Stimulated activated CD8-positive, alpha-beta memory T cell treated with anti-CD3 and anti-CD28 coated beads, Interleukin-7, amount 100 ng/mL, for 4 hours (primary cell): ENCODE measurements around the gene CDK15.
"Not testable (repeated sequence)": the region's sequence is repeated elsewhere in the genome, so short reads cannot be mapped to it uniquely, and the experiment has no call there.

ENCODE experiments used
- DNase-seq, 2 donors: peaks; one replicate each; pipeline ENCODE4 v3.0.0-alpha.2; 2020; ENCODE audit warnings: low read depth in 2 of 2

CDK15 gene

DNA sequence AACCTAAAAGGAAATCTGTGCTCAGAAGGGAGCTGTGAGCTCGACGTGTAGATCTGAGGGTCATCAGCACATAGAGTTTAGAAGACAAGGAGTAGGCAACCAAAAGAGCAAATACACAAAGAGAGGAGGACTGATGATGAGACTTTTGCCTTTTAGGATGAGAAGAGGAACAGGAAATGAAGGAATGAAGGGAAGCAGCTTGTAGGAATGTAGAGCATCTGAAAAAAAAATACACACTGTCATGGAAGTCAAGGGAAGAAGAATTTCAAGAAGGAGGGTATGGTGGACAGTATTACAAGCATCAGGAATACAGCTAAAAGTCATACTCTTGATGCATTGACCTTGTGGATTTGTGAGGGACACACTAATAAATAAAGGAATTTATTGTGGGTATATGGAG lies 21.9 kb downstream of the CDK15 start:
- DNase-seq: no peak

GRCh38 chr2:201830666-201831065 lies 24.3 kb downstream of the CDK15 start:
- DNase-seq: no peak

DNA sequence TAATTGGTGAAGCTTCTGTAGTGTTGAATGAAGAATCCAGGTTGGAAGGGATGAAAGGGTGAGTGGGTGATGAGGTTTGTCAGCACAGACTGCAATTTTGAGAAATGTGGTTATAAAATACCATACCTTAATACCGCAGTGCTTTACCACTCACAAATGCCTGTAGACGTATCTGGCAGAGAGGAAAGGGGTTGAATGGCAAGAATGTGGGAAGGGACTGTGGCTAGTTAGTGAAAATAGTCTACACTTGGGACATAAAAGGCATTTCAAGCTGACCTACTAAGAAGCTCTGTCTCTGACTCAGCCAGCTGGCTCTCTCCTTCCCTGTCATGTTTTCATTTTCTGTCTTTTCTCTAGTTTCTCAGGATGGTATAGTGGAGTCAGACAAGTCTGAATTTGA lies 25.1 kb downstream of the CDK15 start:
- no peak for DNase-seq

- DNase-seq: no peak
These were observed 27.4 kb downstream of the CDK15 start for GRCh38 chr2:201833781-201834180.

- no peak for DNase-seq
These were observed 28.7 kb downstream of the CDK15 start for GRCh38 chr2:201835066-201835465.

DNA sequence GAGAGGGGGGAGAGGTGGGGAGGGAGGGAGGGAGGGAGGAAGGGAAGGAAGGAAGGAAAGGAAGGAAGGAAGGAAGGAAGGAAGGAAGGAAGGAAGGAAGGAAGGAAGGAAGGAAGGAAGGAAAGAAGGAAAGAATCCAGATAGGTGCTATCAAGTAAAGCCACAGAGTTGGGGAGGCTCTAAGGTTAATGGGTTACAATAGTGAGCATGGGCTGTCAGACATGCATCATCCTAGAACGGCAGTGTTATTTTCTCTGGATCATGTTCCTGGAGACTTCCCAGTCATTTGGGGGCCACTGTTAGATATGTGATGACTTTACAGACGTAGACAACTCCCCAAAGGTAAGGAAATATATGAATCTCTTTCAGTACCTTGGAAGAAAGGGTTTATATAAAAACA lies 31.1 kb downstream of the CDK15 start:
- no peak for DNase-seq

DNA sequence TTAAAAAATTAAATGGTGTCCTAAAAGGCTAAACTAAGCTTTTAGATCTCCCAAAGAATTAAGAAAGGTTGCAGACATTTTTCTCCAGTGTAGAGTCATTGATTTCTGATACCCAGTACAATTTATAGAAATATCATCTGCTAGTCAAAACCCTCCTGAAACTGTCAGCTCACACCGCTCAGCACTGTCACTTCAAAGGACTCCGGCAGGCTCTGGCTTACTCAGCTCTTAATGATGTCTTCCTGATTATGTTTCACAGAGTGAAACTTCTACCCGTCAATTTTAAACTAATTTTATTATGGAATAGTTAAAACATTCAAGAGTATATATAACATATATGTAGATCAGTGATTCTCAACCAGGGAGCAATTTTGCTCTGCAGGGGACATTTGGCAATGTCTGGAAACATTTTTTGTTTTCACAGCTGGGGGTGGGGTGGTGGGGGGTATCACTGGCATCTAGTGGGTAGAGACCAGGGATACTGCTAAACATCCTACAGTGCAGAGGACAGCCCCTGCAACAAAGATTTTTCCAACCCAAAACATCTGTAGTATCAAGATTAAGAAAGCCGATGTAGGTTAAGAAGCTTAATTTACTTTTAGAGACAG lies 31.6 kb downstream of the CDK15 start:
- DNase-seq: no peak

DNA sequence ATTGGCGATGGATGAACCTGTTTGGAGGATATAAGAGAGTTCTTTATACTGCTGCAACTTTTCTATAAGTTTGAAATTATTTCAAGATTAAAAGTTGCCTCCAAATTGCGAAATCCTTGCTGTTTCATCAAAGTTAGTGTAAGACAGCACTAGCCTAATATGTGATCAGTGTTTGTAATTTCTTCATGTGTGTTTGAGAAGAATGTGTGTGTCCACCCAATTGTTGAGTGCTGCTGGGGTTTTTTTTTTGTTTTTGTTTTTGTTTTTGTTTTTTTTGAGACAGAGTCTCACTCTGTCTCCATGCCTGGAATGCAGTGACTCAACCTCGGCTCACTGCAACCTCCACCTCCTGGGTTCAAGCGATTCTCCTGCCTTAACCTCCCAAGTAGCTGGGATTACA lies 33.4 kb downstream of the CDK15 start:
- DNase-seq: no peak

DNA sequence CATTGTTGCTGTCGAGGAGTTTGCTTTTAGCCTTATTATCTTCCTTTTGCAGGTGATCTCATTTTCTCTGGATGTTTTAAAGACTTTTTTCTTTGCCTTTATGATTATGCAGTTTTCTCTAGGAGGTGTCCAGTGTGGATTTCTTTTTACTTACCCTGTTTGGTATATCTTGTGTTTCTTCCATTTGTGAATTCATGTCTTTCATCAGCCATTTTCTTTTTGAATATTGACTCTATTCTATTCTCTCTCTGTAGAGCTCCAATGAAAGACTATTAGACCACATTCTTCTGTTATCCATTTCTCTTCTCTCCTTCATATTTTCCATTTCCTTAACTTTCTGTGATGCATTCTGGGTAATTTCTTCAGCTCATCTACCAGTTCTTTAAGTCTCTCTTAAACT lies 34.4 kb downstream of the CDK15 start:
- DNase-seq: no peak

GRCh38 chr2:201842131-201842860 lies 36.0 kb downstream of the CDK15 start:
- DNase-seq: no peak

DNA sequence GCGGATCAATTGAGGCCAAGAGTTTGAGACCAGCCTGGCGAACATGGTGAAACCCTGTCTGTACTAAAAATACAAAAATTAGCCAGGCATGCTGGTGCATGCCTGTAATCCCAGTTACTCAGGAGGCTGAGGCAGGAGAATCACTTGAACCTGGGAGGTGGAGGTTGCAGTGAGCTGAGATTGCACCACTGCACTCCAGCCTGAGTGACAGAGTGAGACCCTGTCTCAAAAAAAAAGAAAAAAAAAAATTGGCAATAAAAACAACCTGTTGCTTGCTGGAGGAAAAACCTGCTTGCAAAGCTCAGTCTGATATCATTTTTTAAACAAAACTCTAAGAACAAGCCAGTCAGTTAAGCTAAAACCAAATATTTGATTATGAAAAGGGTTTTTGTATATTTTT lies 38.6 kb downstream of the CDK15 start:
- DNase-seq: not testable (repeated sequence)

GRCh38 chr2:201847481-201847880 lies 41.1 kb downstream of the CDK15 start:
- no peak for DNase-seq

GRCh38 chr2:201852462-201852861 lies 46.1 kb downstream of the CDK15 start:
- no peak for DNase-seq

- DNase-seq: no peak
These were observed 46.6 kb downstream of the CDK15 start for GRCh38 chr2:201852878-201853415.

DNA sequence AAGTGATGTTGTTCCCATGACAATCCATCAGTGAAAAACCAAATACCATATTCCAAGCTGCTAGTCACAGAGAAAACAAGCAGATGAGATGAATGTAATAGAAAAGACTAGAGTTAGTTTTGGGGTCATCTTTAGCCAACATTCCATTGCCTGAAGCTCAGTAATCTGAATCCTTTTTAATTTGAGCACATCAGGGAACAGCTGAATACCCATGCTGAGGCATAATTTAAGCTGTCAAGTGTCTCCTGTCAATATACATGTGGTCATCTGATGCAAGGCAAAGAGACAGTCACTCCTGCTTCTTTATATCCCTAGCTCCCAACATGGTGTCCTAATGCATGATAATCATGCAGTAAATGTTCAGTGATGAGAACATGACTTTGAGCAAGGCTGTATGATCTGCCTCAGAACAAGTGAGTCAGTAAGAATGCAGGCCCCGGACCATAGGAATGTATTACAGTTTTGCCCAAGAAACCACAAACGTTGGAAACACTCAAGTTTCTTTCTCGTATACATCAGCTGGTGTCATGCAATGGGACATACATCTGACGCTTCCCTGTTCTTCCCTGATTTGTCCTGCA lies 48.0 kb downstream of the CDK15 start:
- no peak for DNase-seq

GRCh38 chr2:201854841-201855240 lies 48.5 kb downstream of the CDK15 start:
- DNase-seq: no peak

DNA sequence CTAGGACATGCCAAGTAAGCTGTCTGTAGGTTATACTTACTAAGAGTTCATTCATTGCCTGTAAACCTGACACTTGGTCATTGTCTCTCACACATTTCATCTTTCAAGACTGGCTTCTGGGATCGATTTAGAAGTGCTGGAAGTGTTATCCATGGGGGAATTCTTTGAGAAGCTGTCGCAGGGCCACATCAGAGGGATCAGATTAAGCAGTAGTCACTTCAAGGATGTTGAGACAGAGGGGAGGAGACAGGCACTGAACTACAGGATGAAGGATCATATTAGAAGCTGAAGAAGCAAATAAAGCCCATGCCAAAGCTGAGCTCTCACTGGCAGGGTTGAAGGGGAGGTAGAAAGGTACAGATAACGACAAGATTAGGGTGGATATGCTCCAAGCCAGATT lies 49.0 kb downstream of the CDK15 start:
- no peak for DNase-seq

DNA sequence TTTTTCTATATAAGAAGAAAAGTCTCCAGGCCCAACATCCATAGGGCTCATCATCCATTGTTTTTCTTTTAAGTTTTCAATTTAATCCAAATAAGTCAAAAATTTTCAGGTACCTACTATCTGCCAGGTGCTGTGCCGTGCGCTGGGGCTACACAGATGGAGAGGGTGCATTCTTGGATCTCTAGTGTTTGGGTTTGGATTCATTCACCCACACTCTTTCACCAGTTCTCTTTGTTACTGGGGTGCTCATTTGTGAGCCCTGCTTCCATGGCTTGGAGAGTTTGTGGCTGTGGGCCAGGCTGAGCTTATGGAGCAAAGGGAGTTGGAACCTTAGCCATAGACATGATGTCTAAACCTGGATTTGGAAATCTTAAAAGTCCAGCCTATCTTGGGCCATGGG lies 51.0 kb downstream of the CDK15 start:
- DNase-seq: no peak

- peak in 1 of 2 donors; percentile 0 for DNase-seq
These were observed 52.2 kb downstream of the CDK15 start for GRCh38 chr2:201858281-201859184.

- no peak for DNase-seq
These were observed 53.6 kb downstream of the CDK15 start for GRCh38 chr2:201859949-201860348.

DNA sequence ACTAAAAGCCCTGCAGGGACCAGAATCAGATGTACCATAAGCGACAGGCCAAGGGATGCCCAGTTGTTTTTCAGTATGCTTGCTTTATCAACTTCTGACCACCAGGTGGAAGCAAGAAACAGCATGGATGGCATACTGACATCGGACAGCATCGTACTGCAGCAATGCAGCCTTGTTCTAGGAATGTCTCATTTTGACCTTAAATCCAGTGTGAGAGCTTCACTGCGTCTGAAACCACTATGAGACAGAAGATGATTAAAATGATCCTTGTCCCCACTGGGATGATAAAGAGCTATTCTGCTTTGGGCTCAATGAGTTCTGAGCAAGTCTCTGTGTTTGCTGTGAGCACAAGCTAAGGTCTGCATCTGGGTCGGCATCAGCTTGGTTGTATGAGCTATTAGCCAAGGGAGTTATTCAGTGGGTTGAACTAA lies 54.3 kb downstream of the CDK15 start:
- peak in 1 of 2 donors; percentile 13 for DNase-seq

- no peak for DNase-seq
These were observed 56.5 kb downstream of the CDK15 start for GRCh38 chr2:201862843-201863242.
